GM23338 (cell line): Measurements from ENCODE around the gene LIME1. TPM values are rescaled to one million over a fixed set of nuclear protein-coding genes. Genes with fewer than 3 reads are reported as not detected.

Experiments used
- ATAC-seq: fragments of 200-7000 bp; cut with Tn5 transposase; 3 replicates; pipeline ENCODE4 v1.9.1; 2020
- DNase-seq: peaks from one replicate; pipeline ENCODE4 v3.0.0-alpha.2; 2015; ENCODE audit warnings: low spot score
- H2AFZ ChIP-seq: fragments of 200-600 bp; sonication (generic); 2 replicates; pipeline ENCODE4 v1.8.0; 2016; ENCODE audit warnings: antibody characterized with exemption, mild to moderate bottlenecking, moderate library complexity
- H3F3A ChIP-seq: fragments of 200-600 bp; sonication (generic); replicated peaks from 2 replicates; pipeline ENCODE4 v1.8.0; 2017; ENCODE audit warnings: antibody characterized with exemption, mixed run types, low read depth
- H3K27ac ChIP-seq: fragments of 200-600 bp; sonication (generic); 2 replicates; pipeline ENCODE4 v1.6.1; 2016; ENCODE audit warnings: low read depth
- H3K27me3 ChIP-seq: fragments of 200-600 bp; sonication (generic); 2 replicates; pipeline ENCODE4 v1.8.0; 2016; ENCODE audit warnings: mild to moderate bottlenecking, mixed run types, moderate library complexity; ENCODE audit not compliant: insufficient read depth
- H3K36me3 ChIP-seq: fragments of 200-600 bp; sonication (generic); 2 replicates; pipeline ENCODE4 v1.8.0; 2016; ENCODE audit warnings: mild to moderate bottlenecking; ENCODE audit not compliant: insufficient read depth
- H3K4me1 ChIP-seq: fragments of 200-600 bp; sonication (generic); 2 replicates; pipeline ENCODE4 v1.8.0; 2016; ENCODE audit warnings: mild to moderate bottlenecking, moderate library complexity; ENCODE audit not compliant: insufficient read depth
- H3K4me2 ChIP-seq: fragments of 200-600 bp; sonication (generic); 2 replicates; pipeline ENCODE4 v1.7.1; 2017; ENCODE audit warnings: mixed run types
- H3K4me3 ChIP-seq: fragments of 200-600 bp; sonication (generic); 2 replicates; pipeline ENCODE4 v1.6.1; 2016; ENCODE audit warnings: mixed run types
- H3K79me2 ChIP-seq: fragments of 200-600 bp; sonication (generic); replicated peaks from 2 replicates; pipeline ENCODE4 v1.8.0; 2017; ENCODE audit warnings: mild to moderate bottlenecking; ENCODE audit not compliant: insufficient read depth
- H3K9me2 ChIP-seq: fragments of 200-600 bp; sonication (generic); 2 replicates; pipeline ENCODE4 v1.8.0; 2017; ENCODE audit not compliant: insufficient read depth
- H4K20me1 ChIP-seq: fragments of 200-600 bp; sonication (generic); replicated peaks from 2 replicates; pipeline ENCODE4 v1.8.0; 2017; ENCODE audit warnings: mild to moderate bottlenecking; ENCODE audit not compliant: insufficient read depth
- H3K27ac Mint-ChIP-seq: 2 replicates; pipeline ENCODE4 v1.8.0; 2020; ENCODE audit warnings: inconsistent platforms, mild to moderate bottlenecking, moderate library complexity, mixed read lengths
- H3K27me3 Mint-ChIP-seq: 3 replicates; pipeline ENCODE4 v1.8.0; 2022; ENCODE audit warnings: low read depth, mild to moderate bottlenecking, moderate library complexity, mixed read lengths, inconsistent platforms; ENCODE audit not compliant: insufficient read depth, poor library complexity
- H3K36me3 Mint-ChIP-seq: 3 replicates; pipeline ENCODE4 v1.8.0; 2021; ENCODE audit warnings: low read depth, mild to moderate bottlenecking, inconsistent platforms, moderate library complexity, mixed read lengths
- H3K4me1 Mint-ChIP-seq: 3 replicates; pipeline ENCODE4 v1.8.0; 2020; ENCODE audit warnings: mild to moderate bottlenecking, inconsistent platforms, mixed read lengths
- H3K4me3 Mint-ChIP-seq: 3 replicates; pipeline ENCODE4 v1.8.0; 2021; ENCODE audit warnings: moderate library complexity, mild to moderate bottlenecking, inconsistent platforms, mixed read lengths
- H3K9me3 Mint-ChIP-seq: 3 replicates; pipeline ENCODE4 v1.8.0; 2020; ENCODE audit warnings: moderate library complexity, mild to moderate bottlenecking, inconsistent platforms, mixed read lengths
- CREB1 ChIP-seq: fragments of 250-450 bp; sonication (Bioruptor Pico); IDR thresholded peaks from 2 replicates; pipeline ENCODE4 v1.5.0; 2020; ENCODE audit warnings: low read depth, mild to moderate bottlenecking, moderate library complexity
- ETS1 ChIP-seq: IDR thresholded peaks from 2 replicates; pipeline ENCODE4 v1.6.1; 2016; ENCODE audit warnings: antibody characterized with exemption
- JUNB ChIP-seq: IDR thresholded peaks from one replicate; pipeline ENCODE4 v1.6.1; 2016; ENCODE audit warnings: antibody characterized with exemption; ENCODE audit not compliant: unreplicated experiment
- STAT1 ChIP-seq: IDR thresholded peaks from one replicate; pipeline ENCODE4 v1.6.1; 2016; ENCODE audit warnings: antibody characterized with exemption; ENCODE audit not compliant: unreplicated experiment
- ZNF331 ChIP-seq: fragments of 250-450 bp; sonication (Bioruptor Pico); IDR thresholded peaks from 2 replicates; pipeline ENCODE4 v1.5.0; 2020; ENCODE audit warnings: low read depth, mild to moderate bottlenecking, moderate library complexity
- ZNF462 ChIP-seq: fragments of 250-450 bp; sonication (Bioruptor Pico); IDR thresholded peaks from 2 replicates; pipeline ENCODE4 v1.5.0; 2020; ENCODE audit warnings: mild to moderate bottlenecking, moderate library complexity
- polyA plus RNA-seq: library from polyadenylated mRNA; unstranded; fragments of >200 nt; fragmentation: Nextera tagmentation; extraction: Ambion mirVana; gene quantifications from 2 replicates; pipeline ENCODE4 v1.2.1, GENCODE V29; 2016
- total RNA-seq: library from RNA; depleted of rRNA; stranded (reverse); fragments of >200 nt; shearing (Covaris generic); gene quantifications from 2 replicates; pipeline ENCODE4 v1.2.3, GENCODE V29; 2014

The LIME1 gene
- total and polyA plus RNA-seq, 2 experiments from 2014 or later, result 4.7 to 12.2 TPM

GRCh38 chr20:63756648-63756991 is 20.2 kb downstream of the LIME1 start (continued):
- TF ChIP-seq ZNF462 (CRISPR knock-in tag), result no peak

GRCh38 chr20:63758152-63758551 is 21.7 kb downstream of the LIME1 start:
- ATAC-seq, result no peak
- no peak overlapping the region for H3K4me2 ChIP-seq
- H3K27ac ChIP-seq, result no peak overlapping the region
- Mint-ChIP-seq H3K4me1 (peaks cover 3% of the 10 kb centered on the region), H3K9me3 (no peaks in the 10 kb centered on the region; the same call in 1 of the 3 replicates), H3K4me3 (no peak overlapping the region), H3K27me3 (no peaks in the 10 kb centered on the region), H3K27ac (no peak overlapping the region), H3K36me3 (peaks cover 11% of the 10 kb centered on the region)
- H2AFZ ChIP-seq, result no peak overlapping the region
- peaks cover 2% of the 10 kb centered on the region; the same call in 1 of the 2 replicates for H3F3A ChIP-seq
- H3K36me3 ChIP-seq, result no peaks in the 10 kb centered on the region
- no peak overlapping the region for H3K4me3 ChIP-seq
- H3K79me2 ChIP-seq, result no peaks in the 10 kb centered on the region
- 0 out of 2 replicates have a peak, but pooled peaks cover 1% of the 10 kb centered on the region for H3K4me1 ChIP-seq
- no peaks in the 10 kb centered on the region for H3K9me2 ChIP-seq
- DNase-seq, result no peak
- H4K20me1 ChIP-seq, result no peaks in the 10 kb centered on the region
- no peaks in the 10 kb centered on the region for H3K27me3 ChIP-seq
- TF ChIP-seq CREB1 (CRISPR knock-in tag) (no peak), ZNF331 (CRISPR knock-in tag) (no peak), ZNF462 (CRISPR knock-in tag) (no peak), JUNB (no peak), STAT1 (no peak), ETS1 (no peak)
